Activated naive CD8-positive, alpha-beta T cell treated with anti-CD3 and anti-CD28 coated beads, Interleukin-2, amount 10 ng/mL, durations not matched to agents 7 days and 5 days (primary cell): ENCODE results near the gene NKX2-1. TPM values are rescaled to one million over a fixed set of nuclear protein-coding genes. Genes with fewer than 3 reads are reported as not detected.

ENCODE experiments used
- ATAC-seq: fragments of 150-1000 bp; cut with Tn5 transposase; one replicate; pipeline ENCODE4 v1.10.0; 2021; ENCODE audit warnings: low read depth, moderate library complexity
- POLR2A ChIA-PET: fragments of 350-600 bp; sonication (Branson Sonifier 250); formaldehyde crosslinking; loops from one replicate; lab custom pipeline; 2021; ENCODE audit warnings: antibody characterized with exemption; lab: Charles Lee
- DNase-seq: peaks from one replicate; pipeline ENCODE4 v3.0.0; 2021
- H3K27ac Mint-ChIP-seq: one replicate; pipeline ENCODE4 v1.8.0; 2022; ENCODE audit warnings: mild to moderate bottlenecking, mixed read lengths
- H3K27me3 Mint-ChIP-seq: one replicate; pipeline ENCODE4 v1.8.0; 2022; ENCODE audit warnings: mild to moderate bottlenecking, moderate library complexity, mixed read lengths
- H3K36me3 Mint-ChIP-seq: one replicate; pipeline ENCODE4 v1.8.0; 2021; ENCODE audit warnings: mild to moderate bottlenecking, mixed read lengths
- H3K4me1 Mint-ChIP-seq: one replicate; pipeline ENCODE4 v1.8.0; 2021; ENCODE audit warnings: mixed read lengths
- H3K4me3 Mint-ChIP-seq: one replicate; pipeline ENCODE4 v1.8.0; 2022; ENCODE audit warnings: mild to moderate bottlenecking, moderate library complexity, mixed read lengths
- H3K9me3 Mint-ChIP-seq: one replicate; pipeline ENCODE4 v1.8.0; 2021; ENCODE audit warnings: mixed read lengths
- total RNA-seq, 2 experiments: library from RNA; stranded (reverse); gene quantifications; one replicate each; pipeline ENCODE4 v1.2.3, GENCODE V29; 2021

The NKX2-1 gene
- total RNA-seq, 2 experiments from 2014 or later, result not detected

DNA sequence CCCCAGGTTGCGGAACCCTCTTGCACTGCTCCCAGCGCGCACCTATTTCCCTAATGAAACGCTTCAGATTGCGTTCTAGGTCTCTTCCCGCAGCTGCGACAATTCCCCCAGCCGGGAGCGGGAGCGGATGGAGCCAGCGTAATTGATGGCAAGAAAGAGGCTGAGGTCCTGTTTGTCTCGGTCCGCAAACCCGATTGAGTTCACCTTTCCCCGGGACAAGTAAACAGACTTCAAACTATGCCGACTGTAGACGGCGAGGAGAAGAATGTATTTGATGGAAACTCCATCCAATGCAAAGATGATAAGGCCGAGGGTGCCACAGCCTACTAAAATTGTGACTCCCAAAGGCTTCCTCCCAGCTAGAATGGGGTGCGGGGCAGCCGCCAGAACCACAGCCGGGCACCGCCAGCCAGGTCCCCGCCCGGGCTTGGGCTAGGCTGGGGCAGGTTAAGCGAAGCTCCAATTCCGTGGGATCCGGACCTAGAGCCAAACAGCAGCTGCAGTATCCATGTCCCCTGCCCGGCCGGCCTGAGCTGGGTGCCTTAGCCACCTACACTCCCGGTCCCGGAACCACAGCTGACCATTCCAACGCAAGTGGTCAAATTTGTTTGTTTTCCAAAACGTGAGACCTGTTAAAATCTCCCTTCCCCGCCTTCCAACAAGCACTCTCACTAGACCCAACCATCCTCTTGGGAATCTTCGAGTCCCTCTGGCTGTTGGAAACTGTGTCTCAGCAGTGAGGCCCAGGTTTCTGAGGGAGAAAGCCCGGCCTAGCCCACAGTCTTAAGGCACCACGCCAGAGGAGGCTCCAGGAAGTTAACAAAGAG, 5.5 kb downstream of the NKX2-1 start:
- H3K4me3 Mint-ChIP-seq, result no peak overlapping the region
- H3K9me3 Mint-ChIP-seq, result peaks cover 3% of the 10 kb centered on the region
- H3K4me1 Mint-ChIP-seq, result peaks cover 3% of the 10 kb centered on the region
- DNase-seq (no peak), ATAC-seq (no peak)
- POLR2A ChIA-PET, result no interaction called here
- H3K27ac Mint-ChIP-seq, result no peak overlapping the region
- peaks cover 79% of the 10 kb centered on the region for H3K27me3 Mint-ChIP-seq
- no peaks in the 10 kb centered on the region for H3K36me3 Mint-ChIP-seq

DNA sequence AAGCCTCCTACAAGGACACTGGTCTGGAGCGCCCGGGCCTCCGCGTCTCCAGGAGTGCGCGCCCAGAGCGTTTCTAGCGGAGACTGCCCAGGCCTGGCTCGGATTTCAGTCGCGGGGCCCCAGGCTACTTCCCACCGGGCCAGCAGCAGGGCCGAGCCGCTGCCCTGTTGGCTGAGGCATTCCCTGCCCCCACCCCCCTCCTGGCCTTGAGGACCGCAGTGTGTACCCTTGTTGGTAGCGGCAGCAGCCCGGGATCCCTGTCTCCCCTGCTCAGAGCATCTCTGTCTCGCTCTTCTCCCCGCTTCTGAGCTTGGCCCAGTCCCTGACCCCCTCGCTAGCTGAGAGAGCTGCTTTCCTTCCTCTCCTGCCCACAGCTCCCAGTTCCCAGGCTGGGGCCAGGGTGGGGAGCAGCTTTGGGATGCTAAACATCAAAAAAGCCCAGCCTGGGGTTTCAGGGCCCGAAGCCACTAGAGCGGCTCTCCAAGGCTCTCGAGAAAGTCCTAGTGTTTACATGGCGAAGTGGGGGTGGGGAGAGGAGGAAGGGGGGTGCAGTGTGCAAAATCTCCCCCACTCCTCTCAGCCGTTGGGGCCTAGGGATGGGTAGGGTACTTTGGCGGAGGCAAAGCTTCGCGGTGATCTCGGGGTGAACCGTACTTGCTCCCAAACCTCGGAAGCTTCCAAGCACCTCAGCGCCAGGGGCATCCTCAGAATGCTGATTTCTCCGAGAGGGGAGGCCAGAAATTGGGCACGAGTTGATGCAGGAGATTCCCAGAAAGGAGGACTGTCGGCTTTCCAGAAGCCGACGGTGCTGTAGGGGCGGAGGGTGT, 6.4 kb downstream of the NKX2-1 start:
- H3K27me3 Mint-ChIP-seq, result peaks cover 83% of the 10 kb centered on the region
- DNase-seq, result no peak
- POLR2A ChIA-PET, result no interaction called here
- H3K27ac Mint-ChIP-seq, result no peak overlapping the region
- H3K4me1 Mint-ChIP-seq, result peaks cover 2% of the 10 kb centered on the region
- H3K9me3 Mint-ChIP-seq, result peaks cover 3% of the 10 kb centered on the region
- ATAC-seq, result no peak
- H3K4me3 Mint-ChIP-seq, result no peak overlapping the region
- H3K36me3 Mint-ChIP-seq, result no peaks in the 10 kb centered on the region

DNA sequence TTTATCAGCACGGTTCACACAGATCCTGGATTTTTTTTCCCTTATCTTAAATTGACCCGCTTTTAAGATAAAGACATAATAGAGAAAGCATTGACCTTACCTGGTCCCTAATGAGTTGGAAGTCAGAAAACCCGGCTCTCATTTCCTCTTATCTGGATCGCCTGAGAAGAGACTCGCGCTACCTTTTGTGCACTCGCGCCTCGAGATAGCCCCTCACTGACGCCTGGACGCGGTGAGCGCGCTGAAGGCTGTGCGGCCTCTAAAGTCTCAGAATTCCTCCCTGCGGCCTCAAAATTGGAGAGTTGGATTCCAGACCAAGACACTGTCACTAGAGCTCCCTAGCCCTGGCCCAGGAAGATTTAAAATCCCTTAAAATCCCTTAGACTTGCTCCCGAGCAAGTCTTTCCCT, 7.0 kb downstream of the NKX2-1 start:
- Mint-ChIP-seq H3K36me3 (no peaks in the 10 kb centered on the region), H3K27ac (no peak overlapping the region), H3K9me3 (peaks cover 3% of the 10 kb centered on the region), H3K4me1 (peaks cover 2% of the 10 kb centered on the region), H3K4me3 (no peak overlapping the region), H3K27me3 (peaks cover 86% of the 10 kb centered on the region)
- POLR2A ChIA-PET, result no interaction called here
- DNase-seq, result no peak
- no peak for ATAC-seq

DNA sequence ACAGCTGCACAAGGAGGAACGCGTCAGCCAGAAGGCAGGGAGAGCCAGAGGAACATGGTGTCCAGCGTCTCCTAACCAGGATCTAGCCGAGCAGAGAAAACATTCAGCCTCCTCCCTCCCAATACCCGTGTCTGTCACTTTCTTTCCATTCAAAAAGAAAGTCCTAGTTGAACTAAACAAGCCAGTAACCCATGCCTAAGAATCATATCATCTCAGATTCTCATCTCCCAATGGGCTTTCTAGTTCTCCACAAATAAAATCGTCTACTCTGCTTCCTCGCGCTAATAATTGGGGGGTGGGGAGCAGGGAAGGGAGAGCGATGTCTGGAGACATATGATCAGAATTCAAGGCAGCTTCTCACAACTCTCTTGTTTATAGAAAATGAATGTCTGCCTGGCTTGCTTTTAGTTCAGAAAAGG, 7.4 kb downstream of the NKX2-1 start:
- POLR2A ChIA-PET, result no interaction called here
- no peak for DNase-seq
- peaks cover 91% of the 10 kb centered on the region for H3K27me3 Mint-ChIP-seq
- no peak overlapping the region for H3K4me3 Mint-ChIP-seq
- no peak overlapping the region for H3K27ac Mint-ChIP-seq
- H3K4me1 Mint-ChIP-seq, result peaks cover 2% of the 10 kb centered on the region
- no peaks in the 10 kb centered on the region for H3K36me3 Mint-ChIP-seq
- peaks cover 7% of the 10 kb centered on the region for H3K9me3 Mint-ChIP-seq
- ATAC-seq, result no peak

DNA sequence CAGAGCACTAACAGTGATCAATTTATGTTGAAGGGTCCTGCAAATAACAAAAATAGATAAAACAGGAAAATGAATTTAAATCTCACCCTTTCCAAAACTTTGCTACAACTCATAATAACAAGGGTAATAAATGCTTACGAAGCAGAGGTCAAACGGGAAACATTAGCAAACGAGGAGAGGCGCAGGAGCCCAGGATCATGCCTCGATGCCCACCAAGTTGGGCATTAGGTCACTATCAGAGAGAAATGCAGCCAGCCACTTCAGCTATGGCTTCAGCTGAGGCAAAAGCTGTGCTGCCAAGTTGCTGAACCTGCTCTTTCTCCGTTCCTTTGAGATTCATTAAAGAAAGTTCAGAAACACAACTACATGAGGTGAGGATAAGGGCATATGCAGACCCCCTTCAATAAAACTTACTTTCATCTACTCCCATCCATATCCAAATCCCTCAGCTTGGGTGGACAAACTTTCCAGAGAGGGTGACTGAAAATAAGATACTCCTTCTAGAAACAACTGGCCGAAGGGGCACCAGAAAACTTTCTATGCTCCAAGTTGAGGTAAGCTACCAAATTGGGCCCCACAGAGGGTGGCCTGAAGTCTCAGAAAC, 7.9 kb downstream of the NKX2-1 start:
- Mint-ChIP-seq H3K27me3 (peaks cover 93% of the 10 kb centered on the region), H3K36me3 (no peaks in the 10 kb centered on the region), H3K4me1 (peaks cover 2% of the 10 kb centered on the region), H3K9me3 (peaks cover 7% of the 10 kb centered on the region), H3K4me3 (no peak overlapping the region), H3K27ac (no peak overlapping the region)
- ATAC-seq (no peak), DNase-seq (no peak)
- POLR2A ChIA-PET, result no interaction called here

DNA sequence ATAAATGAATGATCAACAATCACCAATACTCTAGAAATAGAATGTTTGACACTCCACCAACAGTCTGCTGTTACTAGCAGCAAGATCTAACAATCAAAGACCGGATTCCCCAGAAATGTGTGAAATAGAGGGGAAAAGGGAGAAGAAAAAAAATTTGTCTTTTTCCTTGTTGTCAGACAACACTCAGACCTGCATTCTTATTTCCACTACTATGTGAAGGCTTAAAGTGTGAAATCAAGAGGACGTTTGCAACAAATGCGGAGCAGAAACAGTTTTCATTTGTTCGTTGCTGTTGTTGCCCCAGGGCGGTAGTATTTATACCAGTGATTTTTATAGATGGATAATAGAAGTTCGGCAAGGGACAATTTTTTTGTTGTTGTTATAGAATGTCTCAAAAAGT, 9.2 kb downstream of the NKX2-1 start:
- no peak overlapping the region for H3K4me3 Mint-ChIP-seq
- no peaks in the 10 kb centered on the region for H3K36me3 Mint-ChIP-seq
- POLR2A ChIA-PET, result no interaction called here
- peaks cover 11% of the 10 kb centered on the region for H3K9me3 Mint-ChIP-seq
- no peaks in the 10 kb centered on the region for H3K4me1 Mint-ChIP-seq
- DNase-seq (no peak), ATAC-seq (no peak)
- H3K27me3 Mint-ChIP-seq, result peaks cover 93% of the 10 kb centered on the region
- H3K27ac Mint-ChIP-seq, result no peak overlapping the region

DNA sequence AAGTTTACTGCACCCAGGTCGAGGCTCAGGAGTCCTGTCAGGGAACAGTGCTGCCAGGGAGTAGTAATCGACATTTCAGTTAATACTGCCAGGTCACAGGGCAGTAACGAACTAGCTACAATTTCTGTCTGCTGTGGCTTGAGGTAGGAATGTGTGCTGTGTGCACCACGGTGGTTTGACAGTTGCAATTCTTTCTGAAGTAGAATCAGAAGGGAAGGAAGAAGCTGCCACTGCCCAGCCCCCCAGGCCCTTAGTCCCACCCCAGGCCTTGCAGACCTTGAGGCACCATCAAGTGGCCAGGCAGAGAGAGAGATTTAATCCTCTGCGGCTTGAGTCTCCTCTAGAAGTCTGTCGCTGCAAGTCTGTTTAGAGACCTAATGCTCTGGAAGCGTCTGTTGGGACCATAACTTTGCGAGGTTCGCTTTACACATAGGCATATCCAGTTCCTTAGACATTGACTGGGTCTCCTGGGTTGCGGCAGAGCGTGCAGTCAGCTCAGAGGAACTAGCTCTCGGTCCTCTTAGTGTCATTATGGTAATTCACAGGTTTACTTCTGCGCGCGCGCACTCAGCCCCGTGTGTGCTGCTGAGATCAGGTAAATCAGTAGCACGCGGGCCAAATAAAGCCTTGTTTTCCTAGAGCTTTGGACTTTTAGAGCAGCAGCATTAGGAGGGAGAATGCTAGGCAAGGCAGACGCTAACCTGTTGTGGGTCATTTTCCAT, 9.8 kb downstream of the NKX2-1 start:
- Mint-ChIP-seq H3K4me3 (no peak overlapping the region), H3K27me3 (peaks cover 89% of the 10 kb centered on the region), H3K9me3 (peaks cover 11% of the 10 kb centered on the region), H3K27ac (no peak overlapping the region), H3K36me3 (no peaks in the 10 kb centered on the region), H3K4me1 (no peaks in the 10 kb centered on the region)
- DNase-seq (no peak), ATAC-seq (no peak)
- POLR2A ChIA-PET, result no interaction called here

DNA sequence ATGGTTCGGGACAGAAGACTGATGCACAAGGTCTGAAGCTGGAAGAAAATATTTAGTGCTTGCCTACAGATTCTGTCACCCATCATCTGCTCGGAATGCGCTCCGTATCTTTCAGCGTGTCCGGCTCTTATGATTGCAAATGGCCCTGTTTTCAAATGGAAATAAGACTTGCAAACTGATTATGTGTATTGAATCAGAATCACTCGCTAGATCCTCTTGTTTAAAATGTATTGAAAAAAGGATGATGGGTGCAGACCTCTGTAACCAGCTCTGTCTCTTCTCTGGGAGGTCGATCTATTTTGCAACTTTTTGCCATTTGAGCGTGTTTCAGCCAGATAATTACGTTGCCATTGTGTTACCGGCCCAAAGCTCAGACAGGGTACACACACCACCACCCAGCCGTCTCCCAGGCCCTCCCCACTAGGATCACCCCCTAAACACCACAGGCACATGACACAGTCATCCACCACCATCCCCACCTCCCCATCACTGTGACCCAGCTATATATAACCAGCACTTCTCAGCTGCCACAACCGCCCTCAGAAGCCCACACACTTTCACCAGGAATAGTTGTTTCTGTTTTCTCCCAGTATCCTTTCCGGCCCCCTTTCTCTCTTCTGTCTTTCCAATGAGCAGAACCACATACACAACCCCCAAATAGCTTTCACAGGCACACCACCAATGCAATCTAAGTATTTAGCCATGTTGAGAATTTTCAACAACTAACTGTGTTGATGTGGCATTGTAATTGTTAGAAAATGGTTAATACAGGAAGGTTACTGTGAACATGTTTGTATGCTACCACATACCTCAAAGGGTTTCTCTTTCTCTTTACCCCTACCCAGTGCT, 10.7 kb downstream of the NKX2-1 start:
- H3K36me3 Mint-ChIP-seq, result no peaks in the 10 kb centered on the region
- peaks cover 13% of the 10 kb centered on the region for H3K9me3 Mint-ChIP-seq
- no peak for ATAC-seq
- no peak overlapping the region for H3K4me3 Mint-ChIP-seq
- POLR2A ChIA-PET, result no interaction called here
- no peak overlapping the region for H3K27ac Mint-ChIP-seq
- peaks cover 2% of the 10 kb centered on the region for H3K4me1 Mint-ChIP-seq
- H3K27me3 Mint-ChIP-seq, result peaks cover 89% of the 10 kb centered on the region
- DNase-seq, result no peak

DNA sequence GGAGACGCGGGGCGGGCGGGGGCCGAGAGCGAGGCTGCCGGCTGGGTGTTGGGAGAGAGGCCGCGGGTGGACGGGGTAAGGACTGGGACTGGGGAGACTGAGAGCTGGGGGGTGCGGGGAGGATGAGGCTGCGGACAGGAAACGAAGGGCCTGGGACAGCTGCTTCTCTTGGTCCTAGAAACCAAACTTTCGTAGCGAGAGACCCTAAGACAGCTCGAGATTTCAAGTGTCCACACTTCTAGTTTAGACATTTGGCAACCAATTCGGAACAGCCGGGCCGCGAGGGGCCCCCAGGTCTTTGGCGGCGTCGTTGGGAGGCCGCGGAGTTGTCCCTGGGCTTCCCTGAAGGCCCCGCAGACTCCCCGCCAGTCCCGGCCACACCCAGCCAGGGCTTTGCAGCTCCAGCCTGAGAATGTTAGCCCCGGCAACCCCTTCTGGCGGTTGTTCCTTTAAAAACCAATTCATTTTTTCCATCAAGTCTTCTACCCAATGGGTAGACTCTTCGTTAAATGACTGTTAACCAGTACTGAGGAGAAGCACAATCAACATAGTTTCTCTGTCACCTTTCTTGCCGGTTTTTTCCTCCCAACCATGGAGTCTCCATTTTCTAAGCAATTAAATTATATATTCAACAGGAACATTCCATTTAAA, 11.5 kb downstream of the NKX2-1 start:
- Mint-ChIP-seq H3K36me3 (peaks cover 2% of the 10 kb centered on the region), H3K9me3 (peaks cover 15% of the 10 kb centered on the region), H3K27me3 (peaks cover 86% of the 10 kb centered on the region), H3K4me3 (no peak overlapping the region), H3K27ac (no peak overlapping the region), H3K4me1 (peaks cover 2% of the 10 kb centered on the region)
- DNase-seq, result no peak
- ATAC-seq, result no peak
- POLR2A ChIA-PET, result no interaction called here

DNA sequence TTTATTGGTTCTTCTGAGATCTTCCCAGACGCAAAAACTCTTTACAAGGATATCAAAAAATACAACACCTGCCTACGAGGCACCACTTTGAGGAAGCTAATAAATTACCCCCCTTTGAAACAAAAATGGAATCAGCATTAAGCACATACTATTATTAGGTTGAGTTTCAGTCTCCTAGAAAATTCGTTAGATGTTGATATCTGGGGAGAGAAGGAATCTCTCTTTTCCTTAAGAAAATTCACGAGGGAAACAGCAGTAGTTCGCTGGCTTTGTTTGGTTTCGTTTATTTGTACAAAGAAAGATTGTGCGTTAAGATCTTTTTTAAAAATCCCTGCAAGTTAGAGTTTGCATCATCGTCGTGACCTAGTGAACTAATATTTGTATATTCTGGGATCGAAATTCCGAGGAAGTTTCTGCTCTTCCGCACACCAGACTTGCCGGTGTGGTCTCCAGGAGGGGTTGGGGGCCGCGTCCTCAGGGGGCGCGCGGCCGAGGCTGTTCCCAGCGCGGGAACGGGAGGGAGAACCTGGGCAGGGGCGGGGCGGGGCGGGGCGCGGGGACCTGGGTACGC, 12.1 kb downstream of the NKX2-1 start:
- Mint-ChIP-seq H3K4me1 (peaks cover 2% of the 10 kb centered on the region), H3K27ac (no peak overlapping the region), H3K9me3 (peaks cover 16% of the 10 kb centered on the region), H3K36me3 (peaks cover 3% of the 10 kb centered on the region), H3K27me3 (peaks cover 86% of the 10 kb centered on the region), H3K4me3 (no peak overlapping the region)
- DNase-seq (no peak), ATAC-seq (no peak)
- POLR2A ChIA-PET, result no interaction called here

DNA sequence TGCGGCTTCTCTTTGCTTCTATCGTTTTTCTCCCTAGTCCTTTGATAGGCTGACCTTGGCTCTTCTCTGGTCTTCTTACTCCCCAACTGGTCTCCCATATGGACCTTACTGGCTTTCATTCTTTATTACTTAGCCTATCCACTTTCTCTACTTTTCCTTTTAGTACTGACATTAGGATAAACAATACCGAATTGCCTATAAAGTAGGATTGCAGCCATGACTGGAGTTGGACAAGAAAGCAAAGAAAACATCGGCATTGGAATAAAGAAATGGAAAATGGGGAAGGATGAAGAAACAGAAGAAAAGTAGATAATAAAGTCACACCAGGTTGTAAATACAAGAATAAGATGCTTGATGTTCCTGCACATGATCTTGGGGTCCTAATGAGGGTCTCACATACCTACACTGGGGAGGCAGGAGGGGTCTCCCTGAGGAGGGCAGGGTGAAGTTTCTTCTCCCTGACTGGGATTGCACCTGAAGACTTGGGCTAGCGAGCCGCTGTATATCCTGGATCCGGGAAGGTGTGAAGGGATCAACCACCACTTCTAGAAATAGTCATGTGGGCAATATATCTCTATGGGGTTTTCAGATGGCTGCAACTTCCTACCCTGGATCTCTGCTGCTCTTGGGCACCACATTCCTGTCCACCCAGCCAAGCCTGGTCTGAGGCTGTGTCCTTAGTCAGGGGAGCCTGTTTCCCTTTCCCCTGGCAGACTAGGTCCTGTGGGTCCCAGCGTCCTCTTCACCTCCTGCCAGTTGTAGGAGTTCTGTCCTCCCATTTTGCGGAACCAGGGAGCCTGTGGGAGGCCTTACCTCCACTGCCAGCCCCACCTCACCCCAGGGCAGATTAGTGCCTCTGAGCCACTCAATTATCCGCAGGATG, 13.1 kb downstream of the NKX2-1 start:
- Mint-ChIP-seq H3K36me3 (peaks cover 3% of the 10 kb centered on the region), H3K9me3 (peaks cover 15% of the 10 kb centered on the region), H3K4me3 (no peak overlapping the region), H3K27me3 (peaks cover 86% of the 10 kb centered on the region), H3K4me1 (peaks cover 2% of the 10 kb centered on the region), H3K27ac (no peak overlapping the region)
- no peak for ATAC-seq
- POLR2A ChIA-PET, result no interaction called here
- DNase-seq, result no peak
